Transverse colon (tissue), 4 donors: Measurements from ENCODE around the gene IGSF9. TPM values are rescaled to one million over a fixed set of nuclear protein-coding genes. Genes with fewer than 3 reads are reported as not detected.

ENCODE experiments used
- DNase-seq: peaks from one replicate; pipeline ENCODE4 v3.0.0-alpha.2; 2019
- H3K27ac ChIP-seq, 4 donors: fragments of 200-600 bp; sonication (generic); 2 replicates each; pipeline ENCODE4 v1.5.1; 2016 to 2018; ENCODE audit warnings: inconsistent platforms in 4 of 4
- H3K27me3 ChIP-seq: fragments of 200-600 bp; sonication (generic); 2 replicates; pipeline ENCODE4 v1.5.1; 2017; ENCODE audit warnings: inconsistent platforms
- H3K36me3 ChIP-seq, 4 donors: fragments of 200-600 bp; sonication (generic); 2 replicates each; pipeline ENCODE4 v1.5.1; 2017 to 2019; ENCODE audit warnings: inconsistent platforms in 4 of 4
- H3K4me1 ChIP-seq, 4 donors: fragments of 200-600 bp; sonication (generic); 2 replicates each; pipeline ENCODE4 v1.5.1; 2017 to 2020; ENCODE audit warnings: inconsistent platforms in 4 of 4
- H3K4me3 ChIP-seq, 4 donors: fragments of 200-600 bp; sonication (generic); 1 replicate in 1 of 4; 2 replicates in 3 of 4; pipeline versions ENCODE4 v1.5.1 to v1.6.1; 2017 to 2019; ENCODE audit warnings: inconsistent platforms in 4 of 4
- H3K9me3 ChIP-seq, 2 donors: fragments of 200-600 bp; sonication (generic); 2 replicates each; pipeline ENCODE4 v1.5.1; 2017 to 2019; ENCODE audit warnings: inconsistent platforms in 2 of 2
- CTCF ChIP-seq, 5 experiments: fragments of 200-600 bp in 3 of 5; fragments of 450-650 bp in 2 of 5; sonication (generic) in 3 of 5; IDR thresholded peaks; 1 replicate in 2 of 5; 2 replicates in 3 of 5; pipeline ENCODE4 v1.5.1; 2016 to 2017; ENCODE audit warnings: antibody characterized with exemption in 5 of 5, inconsistent platforms in 3 of 5, mild to moderate bottlenecking in 2 of 5, moderate library complexity in 1 of 5
- EP300 ChIP-seq: sonication (generic); formaldehyde crosslinking; IDR thresholded peaks from one replicate; pipeline ENCODE4 v1.6.1; 2017; ENCODE audit warnings: antibody characterized with exemption, low read depth
- POLR2A ChIP-seq: fragments of 450-650 bp; IDR thresholded peaks from one replicate; pipeline ENCODE4 v1.6.1; 2016; ENCODE audit warnings: antibody characterized with exemption, mild to moderate bottlenecking, moderate library complexity
- POLR2AphosphoS5 ChIP-seq, 3 donors: sonication (generic); formaldehyde crosslinking; IDR thresholded peaks; one replicate each; pipeline ENCODE4 v1.6.1; 2016; ENCODE audit warnings: antibody characterized with exemption in 3 of 3
- whole genome bisulfite sequencing, 2 donors: methylation state at CpG; one replicate each; pipeline ENCODE4 v1.1.5; 2018; ENCODE audit warnings: low coverage in 1 of 2; 5-methylcytosine and 5-hydroxymethylcytosine counted together
- in situ Hi-C, 4 donors: fragments of 200-750 bp; cut with MboI; loops; one replicate each; pipeline versions ENCODE4 v1.15.0 to v1.15.1; 2017; ENCODE audit warnings: low sequenced_read_pairs in 3 of 4, low pct_ligation_motif_present in 1 of 4, low pct_unique_long_range_greater_than_20kb in 1 of 4
- intact Hi-C: fragments of 100-400 bp; cut with DNase I; formaldehyde crosslinking; loops from one replicate; pipeline ENCODE4 v1.15.1; 2023; ENCODE audit warnings: low total_unique reads
- total RNA-seq, 4 donors: library from RNA; depleted of rRNA; stranded (reverse); fragments of >200 nt; gene quantifications; one replicate each; pipeline ENCODE4 v1.1.0, GENCODE V29; 2016

Gene IGSF9
- total RNA-seq, 4 donors from 2014 or later: 40.7 to 137 (median 81.3) TPM

DNA sequence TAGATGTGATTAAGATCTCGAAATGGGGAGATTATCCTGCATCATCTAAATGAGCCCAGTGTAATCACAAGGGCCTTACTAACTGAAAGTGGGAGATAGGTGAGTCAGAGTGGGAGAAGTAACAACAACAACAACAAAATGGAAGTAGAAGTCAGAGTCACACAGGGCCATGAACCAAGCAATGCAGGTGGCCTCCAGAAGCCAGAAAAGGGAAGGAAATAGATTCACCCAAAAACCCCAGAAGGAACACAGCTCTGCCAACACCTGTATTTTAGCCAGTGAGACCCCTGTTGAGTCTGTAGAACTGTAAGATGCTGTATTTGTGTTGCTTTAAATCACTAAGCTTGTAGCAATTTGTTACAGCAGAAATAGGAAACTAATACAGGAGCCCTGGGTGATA, 24.2 kb downstream of the IGSF9 start:
- H3K36me3 ChIP-seq: peaks cover 0 to 22% (median 16%) of the 10 kb centered on the region in 4 donors
- intact Hi-C loops (no loop called here), in situ Hi-C loops (no loop called here)
- 10 to 58% methylated on average over 1 of the region's 1 CpG for WGBS, 2 donors
- no peak for TF ChIP-seq CTCF (IDR thresholded peaks at IDR 0.05)
- TF ChIP-seq EP300: no peak
- no peak for TF ChIP-seq POLR2AphosphoS5 (IDR thresholded peaks at IDR 0.05)
- no peak for TF ChIP-seq POLR2A
- H3K27me3 ChIP-seq: no peaks in the 10 kb centered on the region
- no peaks in the 10 kb centered on the region for H3K9me3 ChIP-seq
- H3K4me3 ChIP-seq: peak overlapping the region in 1 of 4 donors; percentile 91
- peak overlapping the region; percentile 91 to 98 (median 96) for H3K27ac ChIP-seq
- DNase-seq: no peak
- H3K4me1 ChIP-seq: peaks cover 20 to 76% (median 62%) of the 10 kb centered on the region in 4 donors

GRCh38 chr1:159920651-159921050, 24.8 kb downstream of the IGSF9 start:
- WGBS, 2 donors: 56 to 100% methylated on average over 1 of the region's 1 CpG
- H3K4me1 ChIP-seq: peaks cover 20 to 74% (median 56%) of the 10 kb centered on the region in 4 donors

GRCh38 chr1:159920202-159920601, 25.2 kb downstream of the IGSF9 start:
- no peak for DNase-seq
- in situ Hi-C loops: no loop called here
- H3K27ac ChIP-seq: peak overlapping the region in 2 of 4 donors; percentile 97 to 98

More at GRCh38 chr1:159920651-159921050, 24.8 kb downstream of the IGSF9 start:
- Histone ChIP-seq H3K27ac (peak overlapping the region; percentile 91 to 98 (median 96)), H3K36me3 (peaks cover 0 to 22% (median 16%) of the 10 kb centered on the region in 4 donors), H3K27me3 (no peaks in the 10 kb centered on the region), H3K9me3 (no peaks in the 10 kb centered on the region), H3K4me3 (no peak overlapping the region)
- no peak for TF ChIP-seq CTCF (IDR thresholded peaks at IDR 0.05)
- TF ChIP-seq POLR2A: no peak
- no peak for TF ChIP-seq POLR2AphosphoS5 (IDR thresholded peaks at IDR 0.05)
- no peak for TF ChIP-seq EP300
- in situ Hi-C loops: no loop called here
- no peak for DNase-seq
- intact Hi-C loops: no loop called here

DNA sequence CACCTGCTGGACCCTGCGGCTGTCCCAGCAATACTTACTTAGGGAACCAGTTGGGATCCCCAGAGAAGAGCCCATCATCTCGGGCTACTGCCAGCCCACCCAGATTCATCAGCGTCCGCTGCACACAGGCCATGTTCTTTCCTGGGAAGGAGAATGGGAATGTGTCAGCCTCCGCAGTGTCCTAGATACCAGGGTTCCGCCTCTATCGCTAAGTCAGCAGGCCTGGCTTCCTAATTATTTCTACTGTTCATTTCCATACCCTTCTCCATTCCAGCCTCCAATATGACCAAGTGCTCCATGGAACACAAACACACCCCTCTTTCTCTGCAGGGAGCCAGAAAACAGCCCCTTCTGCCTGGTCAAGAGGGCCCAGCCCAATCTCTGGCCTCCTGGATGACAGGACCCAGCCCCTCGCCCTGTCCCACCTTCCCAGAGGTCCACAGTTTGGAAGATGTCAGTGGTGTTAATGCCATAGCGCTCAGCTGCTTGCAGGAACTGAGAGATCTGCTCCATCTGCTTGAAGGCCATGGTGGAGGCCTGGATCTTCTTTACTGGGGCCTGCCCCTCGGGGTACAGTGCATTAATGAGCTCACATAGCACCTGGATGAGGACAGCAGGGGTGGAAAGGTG, 26.1 kb downstream of the IGSF9 start:
- H3K9me3 ChIP-seq: no peaks in the 10 kb centered on the region
- intact Hi-C loops: no loop called here
- no peak for TF ChIP-seq EP300
- TF ChIP-seq POLR2A: no peak
- TF ChIP-seq POLR2AphosphoS5 (IDR thresholded peaks at IDR 0.05): no peak
- TF ChIP-seq CTCF (IDR thresholded peaks at IDR 0.05): no peak
- no peak for DNase-seq
- in situ Hi-C loops: no loop called here
- no peak overlapping the region for H3K4me3 ChIP-seq
- WGBS, 2 donors: 92 to 100% methylated on average over 2 to 10 of the region's 10 CpGs
- peaks cover 20 to 73% (median 57%) of the 10 kb centered on the region in 4 donors for H3K4me1 ChIP-seq
- H3K27me3 ChIP-seq: no peaks in the 10 kb centered on the region
- peaks cover 0 to 22% (median 16%) of the 10 kb centered on the region in 4 donors for H3K36me3 ChIP-seq
- H3K27ac ChIP-seq: peak overlapping the region in 2 of 4 donors; percentile 23 to 97

More at GRCh38 chr1:159920202-159920601, 25.2 kb downstream of the IGSF9 start:
- TF ChIP-seq POLR2AphosphoS5 (IDR thresholded peaks at IDR 0.05) (no peak), EP300 (no peak), CTCF (IDR thresholded peaks at IDR 0.05) (no peak), POLR2A (no peak)
- WGBS, 2 donors: 92% methylated on average over 10 of the region's 10 CpGs; no CpG with 5 or more reads in 1 of the 2 donors
- Histone ChIP-seq H3K27me3 (no peaks in the 10 kb centered on the region), H3K4me1 (peaks cover 20 to 73% (median 56%) of the 10 kb centered on the region in 4 donors), H3K36me3 (peaks cover 0 to 22% (median 16%) of the 10 kb centered on the region in 4 donors), H3K4me3 (no peak overlapping the region), H3K9me3 (no peaks in the 10 kb centered on the region)
- intact Hi-C loops: no loop called here
